H1 (cell line): ENCODE results near the gene HLF.

Source experiments
- EZH2 ChIP-seq: fragments of 200-600 bp; sonication (generic); IDR thresholded peaks from 2 replicates; pipeline ENCODE4 v1.7.1; 2012; ENCODE audit warnings: low read depth, mild to moderate bottlenecking, moderate library complexity, low read length, inconsistent platforms; ENCODE audit not compliant: severe bottlenecking
- GABPA ChIP-seq: IDR thresholded peaks from 2 replicates; pipeline ENCODE4 v1.6.1; 2011; ENCODE audit warnings: mild to moderate bottlenecking, low read length, moderate library complexity, borderline replicate concordance; ENCODE audit not compliant: insufficient read depth
- JUN ChIP-seq: IDR thresholded peaks from 2 replicates; pipeline ENCODE4 v1.6.1; 2011; ENCODE audit warnings: low read depth, mild to moderate bottlenecking, improper control_type of control experiment, low read length
- POLR2A ChIP-seq, 2 experiments: IDR thresholded peaks; 1 replicate in 1 of 2; 2 replicates in 1 of 2; pipeline ENCODE4 v1.6.1; 2011; ENCODE audit warnings: low read depth in 2 of 2, low read length in 2 of 2, mild to moderate bottlenecking in 2 of 2; ENCODE audit errors: control extremely low read depth in 1 of 2
- POLR2AphosphoS5 ChIP-seq: IDR thresholded peaks from 2 replicates; pipeline ENCODE4 v1.6.1; 2011; ENCODE audit warnings: low read depth, low read length
- RAD21 ChIP-seq, 2 experiments: IDR thresholded peaks in 1 of 2; conservative IDR thresholded peaks in 1 of 2; 2 replicates each; pipeline ENCODE4 v1.6.1; 2011; ENCODE audit warnings: low read depth in 2 of 2, low read length in 2 of 2, improper control_type of control experiment in 1 of 2, inconsistent platforms in 1 of 2, mild to moderate bottlenecking in 1 of 2, moderate library complexity in 1 of 2
- RFX5 ChIP-seq: IDR thresholded peaks from 2 replicates; pipeline ENCODE4 v1.6.1; 2011; ENCODE audit warnings: low read depth, low read length, improper control_type of control experiment, borderline replicate concordance
- SP2 ChIP-seq: IDR thresholded peaks from 2 replicates; pipeline ENCODE4 v1.6.1; 2012; ENCODE audit warnings: mild to moderate bottlenecking, low read length, inconsistent platforms
- YY1 ChIP-seq: IDR thresholded peaks from 2 replicates; pipeline ENCODE4 v1.6.1; 2011; ENCODE audit warnings: low read depth, mild to moderate bottlenecking, low read length
- TF ChIP-seq, protein P1 (sequence below): IDR thresholded peaks from 2 replicates; pipeline ENCODE4 v1.6.1; 2012; ENCODE audit warnings: inconsistent platforms
- TF ChIP-seq, protein P2 (sequence below), 3 experiments: IDR thresholded peaks; 1 replicate in 2 of 3; 2 replicates in 1 of 3; pipeline versions ENCODE4 v1.5.1 to v1.6.1; 2011; ENCODE audit warnings: low read length in 3 of 3, mild to moderate bottlenecking in 3 of 3, inconsistent platforms in 2 of 3, low read depth in 1 of 3, moderate library complexity in 1 of 3; ENCODE audit not compliant: insufficient read depth in 1 of 3; ENCODE audit errors: control extremely low read depth in 1 of 3
- TF ChIP-seq, protein P3 (sequence below): IDR thresholded peaks from 2 replicates; pipeline ENCODE4 v1.6.1; 2011; ENCODE audit warnings: low read length, improper control_type of control experiment

DNA sequence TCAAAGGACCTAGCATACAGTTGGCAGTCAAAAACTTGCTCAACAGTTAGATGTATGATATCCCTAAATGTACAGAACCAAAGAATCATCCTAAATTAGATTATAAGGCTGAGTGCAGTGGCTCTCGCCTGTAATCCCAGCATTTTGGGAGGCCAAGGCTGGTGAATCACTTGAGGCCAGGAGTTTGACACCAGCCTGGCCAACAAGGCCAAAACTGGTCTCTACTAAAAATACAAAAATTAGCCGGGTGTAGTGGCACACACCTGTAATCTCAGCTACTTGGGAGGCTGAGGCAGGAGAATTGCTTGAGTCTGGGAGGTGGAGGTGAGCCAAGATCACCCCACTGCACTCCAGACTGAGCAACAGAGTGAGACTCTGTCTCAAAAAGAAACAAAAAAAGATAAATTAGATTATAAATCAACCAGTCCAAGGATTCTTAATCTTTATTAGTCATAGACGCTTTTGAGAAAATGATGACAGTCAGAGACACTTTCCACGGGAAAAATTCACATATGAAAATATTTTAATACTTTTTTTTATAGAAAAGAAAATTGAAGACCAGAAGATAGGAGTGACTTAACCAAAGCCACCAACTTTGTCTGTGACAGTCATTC is 79.2 kb downstream of the HLF start:
- TF ChIP-seq POLR2A (IDR thresholded peaks at IDR 0.05; ENCODE audit: control extremely low read depth in 1 of 2, low read depth in 2 of 2, low read length in 2 of 2) (no peak), RFX5 (no peak), JUN (no peak), RAD21 (IDR thresholded peaks at IDR 0.05 in 1 of 2, conservative IDR thresholded peaks at IDR 0.05 in 1 of 2; ENCODE audit: low read depth in 2 of 2, low read length in 2 of 2) (no peak), YY1 (no peak), GABPA (no peak), SP2 (no peak), POLR2AphosphoS5 (no peak), EZH2 (no peak)
- TF ChIP-seq, protein P1, sequence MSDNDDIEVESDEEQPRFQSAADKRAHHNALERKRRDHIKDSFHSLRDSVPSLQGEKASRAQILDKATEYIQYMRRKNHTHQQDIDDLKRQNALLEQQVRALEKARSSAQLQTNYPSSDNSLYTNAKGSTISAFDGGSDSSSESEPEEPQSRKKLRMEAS = no peak
- TF ChIP-seq, protein P2, sequence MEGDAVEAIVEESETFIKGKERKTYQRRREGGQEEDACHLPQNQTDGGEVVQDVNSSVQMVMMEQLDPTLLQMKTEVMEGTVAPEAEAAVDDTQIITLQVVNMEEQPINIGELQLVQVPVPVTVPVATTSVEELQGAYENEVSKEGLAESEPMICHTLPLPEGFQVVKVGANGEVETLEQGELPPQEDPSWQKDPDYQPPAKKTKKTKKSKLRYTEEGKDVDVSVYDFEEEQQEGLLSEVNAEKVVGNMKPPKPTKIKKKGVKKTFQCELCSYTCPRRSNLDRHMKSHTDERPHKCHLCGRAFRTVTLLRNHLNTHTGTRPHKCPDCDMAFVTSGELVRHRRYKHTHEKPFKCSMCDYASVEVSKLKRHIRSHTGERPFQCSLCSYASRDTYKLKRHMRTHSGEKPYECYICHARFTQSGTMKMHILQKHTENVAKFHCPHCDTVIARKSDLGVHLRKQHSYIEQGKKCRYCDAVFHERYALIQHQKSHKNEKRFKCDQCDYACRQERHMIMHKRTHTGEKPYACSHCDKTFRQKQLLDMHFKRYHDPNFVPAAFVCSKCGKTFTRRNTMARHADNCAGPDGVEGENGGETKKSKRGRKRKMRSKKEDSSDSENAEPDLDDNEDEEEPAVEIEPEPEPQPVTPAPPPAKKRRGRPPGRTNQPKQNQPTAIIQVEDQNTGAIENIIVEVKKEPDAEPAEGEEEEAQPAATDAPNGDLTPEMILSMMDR (IDR thresholded peaks at IDR 0.05; ENCODE audit: control extremely low read depth in 1 of 3, insufficient read depth in 1 of 3, low read depth in 1 of 3, low read length in 3 of 3) = no peak
- TF ChIP-seq, protein P3, sequence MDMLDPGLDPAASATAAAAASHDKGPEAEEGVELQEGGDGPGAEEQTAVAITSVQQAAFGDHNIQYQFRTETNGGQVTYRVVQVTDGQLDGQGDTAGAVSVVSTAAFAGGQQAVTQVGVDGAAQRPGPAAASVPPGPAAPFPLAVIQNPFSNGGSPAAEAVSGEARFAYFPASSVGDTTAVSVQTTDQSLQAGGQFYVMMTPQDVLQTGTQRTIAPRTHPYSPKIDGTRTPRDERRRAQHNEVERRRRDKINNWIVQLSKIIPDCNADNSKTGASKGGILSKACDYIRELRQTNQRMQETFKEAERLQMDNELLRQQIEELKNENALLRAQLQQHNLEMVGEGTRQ = no peak
